CD4-positive, alpha-beta T cell (primary cell): ENCODE results near the gene GPD1L. TPM values are rescaled to one million over a fixed set of nuclear protein-coding genes. Genes with fewer than 3 reads are reported as not detected.

ENCODE experiments used
- ATAC-seq: fragments of 200-7000 bp; cut with Tn5 transposase; one replicate; pipeline ENCODE4 v1.10.0; 2022; ENCODE audit warnings: mild to moderate bottlenecking; ENCODE audit not compliant: poor library complexity
- CTCF ChIA-PET: fragments of 350-600 bp; sonication (Branson Sonifier 250); formaldehyde crosslinking; loops from one replicate; lab custom pipeline; 2021; ENCODE audit warnings: antibody characterized with exemption, inconsistent platforms; lab: Charles Lee
- POLR2A ChIA-PET: fragments of 350-600 bp; sonication (Branson Sonifier 250); formaldehyde crosslinking; loops from one replicate; lab custom pipeline; 2021; ENCODE audit warnings: antibody characterized with exemption, inconsistent platforms; lab: Charles Lee
- DNase-seq, 14 experiments: peaks; one replicate each; pipeline ENCODE4 v3.0.0-alpha.2; 2013 to 2020; ENCODE audit warnings: mixed read lengths in 2 of 14
- H3K27ac ChIP-seq, 2 donors: one replicate each; pipeline versions ENCODE4 v1.5.1 to v1.7.0; 2013; ENCODE audit warnings: low read length in 2 of 2, low read depth in 1 of 2, mild to moderate bottlenecking in 1 of 2
- H3K27me3 ChIP-seq, 2 experiments: 1 replicate in 1 of 2; 2 replicates in 1 of 2; pipeline versions ENCODE4 v1.6.1 to v1.7.0; 2013; ENCODE audit warnings: low read length in 2 of 2, control low read depth in 1 of 2, mild to moderate bottlenecking in 1 of 2, moderate library complexity in 1 of 2; ENCODE audit not compliant: insufficient read depth in 2 of 2, control insufficient read depth in 1 of 2
- H3K36me3 ChIP-seq: one replicate; pipeline ENCODE4 v1.6.1; 2013; ENCODE audit warnings: low read length, control low read depth; ENCODE audit not compliant: insufficient read depth
- H3K4me1 ChIP-seq: one replicate; pipeline ENCODE4 v1.6.1; 2013; ENCODE audit warnings: low read length, control low read depth; ENCODE audit not compliant: insufficient read depth
- H3K4me3 ChIP-seq: one replicate; pipeline ENCODE4 v1.5.1; 2013; ENCODE audit warnings: mild to moderate bottlenecking, low read length, moderate library complexity
- H3K9me3 ChIP-seq, 2 experiments: 1 replicate in 1 of 2; 2 replicates in 1 of 2; pipeline versions ENCODE4 v1.6.1 to v1.7.0; 2013; ENCODE audit warnings: low read length in 2 of 2, mild to moderate bottlenecking in 2 of 2, control low read depth in 1 of 2, moderate library complexity in 1 of 2; ENCODE audit not compliant: control insufficient read depth in 1 of 2, insufficient read depth in 1 of 2
- H3K27ac Mint-ChIP-seq: one replicate; pipeline ENCODE4 v1.8.0; 2020; ENCODE audit warnings: mixed read lengths
- H3K27me3 Mint-ChIP-seq: one replicate; pipeline ENCODE4 v1.8.0; 2021; ENCODE audit warnings: mixed read lengths
- H3K36me3 Mint-ChIP-seq: one replicate; pipeline ENCODE4 v1.8.0; 2021; ENCODE audit warnings: low read depth, mixed read lengths
- H3K4me1 Mint-ChIP-seq: one replicate; pipeline ENCODE4 v1.8.0; 2021; ENCODE audit warnings: low read depth, mixed read lengths
- H3K4me3 Mint-ChIP-seq: one replicate; pipeline ENCODE4 v1.8.0; 2020; ENCODE audit warnings: mild to moderate bottlenecking, mixed read lengths
- H3K9me3 Mint-ChIP-seq: one replicate; pipeline ENCODE4 v1.8.0; 2020; ENCODE audit warnings: mixed read lengths
- intact Hi-C, 2 experiments: fragments of 100-400 bp; cut with DNase I in 1 of 2; cut with micrococcal nuclease in 1 of 2; formaldehyde crosslinking; loops; one replicate each; pipeline versions ENCODE4 v1.15.1 to v1.9.0; 2023 to 2025; cut with DNase I, micrococcal nuclease
- total RNA-seq, 174 experiments: library from RNA in 2 of 174; stranded (reverse) in 2 of 174; gene quantifications; one replicate each; pipeline ENCODE4 v1.2.3 and lab custom pipeline; 2021 to 2026
- TF ChIP-seq, protein P1 (sequence below): fragments of 200-600 bp; IDR thresholded peaks from one replicate; pipeline ENCODE4 v1.8.0; 2022; ENCODE audit warnings: antibody characterized with exemption, mild to moderate bottlenecking

The GPD1L gene
- total RNA-seq, 2 experiments from 2014 or later: 15.3 to 16.0 TPM

DNA sequence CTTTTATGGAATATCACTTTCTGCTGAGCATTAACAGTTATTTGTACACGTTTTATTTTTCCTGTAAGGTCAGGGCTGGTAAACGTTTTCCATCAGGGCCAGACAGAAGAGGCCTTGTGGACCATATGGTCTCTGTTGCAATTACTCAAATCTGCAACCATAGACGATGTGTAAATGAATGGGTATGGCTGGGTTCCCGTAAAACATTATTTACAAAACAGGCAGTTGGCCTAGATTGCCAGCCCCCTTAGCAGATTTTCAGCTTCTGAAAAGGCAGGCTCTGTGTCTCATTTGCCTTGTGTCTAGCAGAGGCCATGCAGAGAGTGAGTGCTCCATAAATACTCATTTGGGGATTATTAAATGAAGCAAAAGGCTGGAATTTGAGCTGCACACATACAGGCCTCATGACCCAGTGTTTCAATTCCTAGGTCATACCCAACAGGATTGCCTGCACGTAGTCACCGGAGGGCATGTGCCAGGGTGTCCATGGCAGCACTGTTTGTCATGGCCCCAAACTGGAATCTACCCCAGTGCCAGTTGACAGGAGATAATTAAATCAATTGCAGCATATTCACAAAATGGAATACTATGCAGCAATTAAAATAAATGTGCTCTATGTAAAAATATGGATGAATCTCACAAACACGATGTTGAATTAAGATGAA is 51.3 kb downstream of the GPD1L start:
- Histone ChIP-seq H3K4me3 (no peak overlapping the region), H3K36me3 (peaks cover 59% of the 10 kb centered on the region), H3K27ac (no peak overlapping the region), H3K27me3 (no peaks in the 10 kb centered on the region), H3K4me1 (no peaks in the 10 kb centered on the region), H3K9me3 (no peaks in the 10 kb centered on the region)
- H3K4me3 Mint-ChIP-seq: no peak overlapping the region
- peaks cover 87% of the 10 kb centered on the region for H3K36me3 Mint-ChIP-seq
- POLR2A ChIA-PET: no interaction called here
- intact Hi-C loops: no loop called here
- no peaks in the 10 kb centered on the region for H3K27me3 Mint-ChIP-seq
- no peak for ATAC-seq
- TF ChIP-seq, protein P1, sequence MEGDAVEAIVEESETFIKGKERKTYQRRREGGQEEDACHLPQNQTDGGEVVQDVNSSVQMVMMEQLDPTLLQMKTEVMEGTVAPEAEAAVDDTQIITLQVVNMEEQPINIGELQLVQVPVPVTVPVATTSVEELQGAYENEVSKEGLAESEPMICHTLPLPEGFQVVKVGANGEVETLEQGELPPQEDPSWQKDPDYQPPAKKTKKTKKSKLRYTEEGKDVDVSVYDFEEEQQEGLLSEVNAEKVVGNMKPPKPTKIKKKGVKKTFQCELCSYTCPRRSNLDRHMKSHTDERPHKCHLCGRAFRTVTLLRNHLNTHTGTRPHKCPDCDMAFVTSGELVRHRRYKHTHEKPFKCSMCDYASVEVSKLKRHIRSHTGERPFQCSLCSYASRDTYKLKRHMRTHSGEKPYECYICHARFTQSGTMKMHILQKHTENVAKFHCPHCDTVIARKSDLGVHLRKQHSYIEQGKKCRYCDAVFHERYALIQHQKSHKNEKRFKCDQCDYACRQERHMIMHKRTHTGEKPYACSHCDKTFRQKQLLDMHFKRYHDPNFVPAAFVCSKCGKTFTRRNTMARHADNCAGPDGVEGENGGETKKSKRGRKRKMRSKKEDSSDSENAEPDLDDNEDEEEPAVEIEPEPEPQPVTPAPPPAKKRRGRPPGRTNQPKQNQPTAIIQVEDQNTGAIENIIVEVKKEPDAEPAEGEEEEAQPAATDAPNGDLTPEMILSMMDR: no peak
- CTCF ChIA-PET: no interaction called here
- no peak for DNase-seq
- H3K27ac Mint-ChIP-seq: no peak overlapping the region
- no peaks in the 10 kb centered on the region for H3K9me3 Mint-ChIP-seq
- H3K4me1 Mint-ChIP-seq: no peaks in the 10 kb centered on the region

DNA sequence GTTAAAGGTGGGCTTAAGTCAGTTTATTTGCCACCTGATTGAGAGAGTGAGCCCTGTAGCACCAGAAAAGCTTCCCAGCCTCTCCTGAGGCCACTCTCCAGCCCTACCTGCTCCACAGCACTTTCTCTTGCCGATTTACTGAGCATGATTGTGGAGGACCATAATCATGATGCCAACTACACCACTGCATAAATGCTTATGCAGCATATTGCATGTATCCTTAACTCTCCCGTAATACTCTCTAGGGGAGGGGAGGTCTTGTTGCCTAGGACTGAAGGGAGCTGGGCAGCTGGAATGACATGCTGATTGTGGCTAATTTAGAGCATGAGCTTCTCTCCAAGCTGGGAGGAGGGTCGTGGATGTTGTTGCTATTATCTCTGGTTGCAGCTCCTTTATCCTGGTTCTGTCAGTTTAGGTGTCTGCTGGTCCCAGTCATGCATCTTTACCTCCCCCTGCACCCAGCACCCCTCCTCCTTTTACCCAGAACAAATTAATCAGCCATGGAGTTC is 54.3 kb downstream of the GPD1L start:
- ChIA-PET POLR2A (no interaction called here), CTCF (no interaction called here)
- peaks cover 87% of the 10 kb centered on the region for H3K36me3 Mint-ChIP-seq
- no peak overlapping the region for H3K4me3 ChIP-seq
- no peaks in the 10 kb centered on the region for H3K9me3 Mint-ChIP-seq
- no peak overlapping the region for H3K4me3 Mint-ChIP-seq
- no peaks in the 10 kb centered on the region for H3K4me1 Mint-ChIP-seq
- no peak overlapping the region for H3K27ac ChIP-seq
- intact Hi-C loops: no loop called here
- H3K9me3 ChIP-seq: no peaks in the 10 kb centered on the region
- ATAC-seq: no peak
- no peaks in the 10 kb centered on the region for H3K27me3 Mint-ChIP-seq
- H3K36me3 ChIP-seq: peaks cover 50% of the 10 kb centered on the region
- DNase-seq: no peak
- TF ChIP-seq, protein P1: no peak
- no peak overlapping the region for H3K27ac Mint-ChIP-seq
- H3K4me1 ChIP-seq: no peaks in the 10 kb centered on the region
- H3K27me3 ChIP-seq: no peaks in the 10 kb centered on the region

DNA sequence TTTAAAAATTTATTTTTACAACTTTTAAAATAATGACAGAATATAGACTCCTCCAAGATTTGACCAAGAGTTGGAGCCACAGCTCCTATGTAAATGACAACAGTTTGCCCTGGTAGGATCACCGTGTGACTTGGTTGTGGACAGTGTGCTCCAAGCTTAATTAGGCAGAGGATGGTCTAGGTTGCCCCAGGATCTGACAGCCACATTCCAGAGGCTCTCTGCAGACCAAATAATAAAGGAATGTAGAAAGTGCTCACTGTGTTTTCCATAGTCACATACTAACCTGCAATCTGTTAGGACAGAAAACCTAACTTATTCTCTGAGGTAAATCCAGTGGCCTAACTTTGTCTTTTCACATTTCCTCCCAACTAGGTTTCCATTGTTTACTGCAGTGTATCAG is 59.0 kb downstream of the GPD1L start:
- Histone ChIP-seq H3K9me3 (peaks cover 0 to 6% of the 10 kb centered on the region in 2 experiments), H3K36me3 (peaks cover 56% of the 10 kb centered on the region), H3K27me3 (no peaks in the 10 kb centered on the region), H3K4me1 (no peaks in the 10 kb centered on the region), H3K27ac (no peak overlapping the region), H3K4me3 (no peak overlapping the region)
- DNase-seq (no peak), ATAC-seq (no peak)
- Mint-ChIP-seq H3K4me1 (no peaks in the 10 kb centered on the region), H3K4me3 (no peak overlapping the region), H3K36me3 (peaks cover 89% of the 10 kb centered on the region), H3K9me3 (no peaks in the 10 kb centered on the region), H3K27me3 (no peaks in the 10 kb centered on the region), H3K27ac (no peak overlapping the region)
- intact Hi-C loops: no loop called here
- TF ChIP-seq, protein P1: no peak
- ChIA-PET CTCF (no interaction called here), POLR2A (no interaction called here)
